Immature natural killer cell (primary cell): ENCODE data around the gene DHX57. TPM values are rescaled to one million over a fixed set of nuclear protein-coding genes. Genes with fewer than 3 reads are reported as not detected.
A peak's percentile ranks its signal among the peaks of the same experiment; 100 is the strongest.

Experiments
- DNase-seq, 3 donors: peaks; one replicate each; pipeline ENCODE4 v3.0.0; 2022; ENCODE audit warnings: mixed read lengths in 1 of 3
- H3K27ac Mint-ChIP-seq, 6 donors: one replicate each; pipeline ENCODE4 v1.8.0; 2020; ENCODE audit warnings: mixed read lengths in 6 of 6, mild to moderate bottlenecking in 5 of 6, inconsistent platforms in 4 of 6, moderate library complexity in 3 of 6
- H3K27me3 Mint-ChIP-seq, 3 donors: one replicate each; pipeline ENCODE4 v1.8.0; 2020 to 2021; ENCODE audit warnings: low read depth in 3 of 3, mild to moderate bottlenecking in 3 of 3, mixed read lengths in 3 of 3, moderate library complexity in 3 of 3, inconsistent platforms in 1 of 3
- H3K36me3 Mint-ChIP-seq, 3 donors: one replicate each; pipeline ENCODE4 v1.8.0; 2020; ENCODE audit warnings: mixed read lengths in 3 of 3, inconsistent platforms in 2 of 3, mild to moderate bottlenecking in 2 of 3
- H3K4me1 Mint-ChIP-seq, 2 donors: one replicate each; pipeline ENCODE4 v1.8.0; 2020; ENCODE audit warnings: inconsistent platforms in 2 of 2, mild to moderate bottlenecking in 2 of 2, mixed read lengths in 2 of 2, moderate library complexity in 1 of 2
- H3K4me3 Mint-ChIP-seq, 5 donors: one replicate each; pipeline ENCODE4 v1.8.0; 2020; ENCODE audit warnings: mild to moderate bottlenecking in 5 of 5, mixed read lengths in 5 of 5, inconsistent platforms in 3 of 5, moderate library complexity in 3 of 5
- H3K9me3 Mint-ChIP-seq, 6 donors: one replicate each; pipeline ENCODE4 v1.8.0; 2020; ENCODE audit warnings: mild to moderate bottlenecking in 6 of 6, mixed read lengths in 6 of 6, inconsistent platforms in 4 of 6, moderate library complexity in 3 of 6
- polyA plus RNA-seq, 3 donors: library from polyadenylated mRNA; unstranded; fragments of 300-500 nt; fragmentation: Illumina TruSeq; gene quantifications; one replicate each; pipeline ENCODE4 v1.2.3, GENCODE V29; 2021

DHX57 gene
- polyA plus RNA-seq, 3 donors from 2014 or later, result 0.93 to 6.9 (median 4.4) TPM

GRCh38 chr2:38889575-38889974, 13.8 kb upstream of the DHX57 start, which contains the start of gene ARHGEF33:
Gene ARHGEF33, plus strand, starts transcription at chr2:38889875. Its CDS starts 29,573 bp downstream, at chr2:38919448.
- peaks cover 0 to 7% (median 4%) of the 10 kb centered on the region in 3 donors for H3K36me3 Mint-ChIP-seq
- H3K27ac Mint-ChIP-seq, result no peak within 1 kb of the TSS
- no peaks in the 10 kb centered on the region for H3K9me3 Mint-ChIP-seq
- H3K4me1 Mint-ChIP-seq, result no peaks in the 10 kb centered on the region
- H3K4me3 Mint-ChIP-seq, result no peak within 1 kb of the TSS
- H3K27me3 Mint-ChIP-seq, result peaks cover 0 to 4% (median 1%) of the 10 kb centered on the region in 3 donors
- no peak for DNase-seq

DNA sequence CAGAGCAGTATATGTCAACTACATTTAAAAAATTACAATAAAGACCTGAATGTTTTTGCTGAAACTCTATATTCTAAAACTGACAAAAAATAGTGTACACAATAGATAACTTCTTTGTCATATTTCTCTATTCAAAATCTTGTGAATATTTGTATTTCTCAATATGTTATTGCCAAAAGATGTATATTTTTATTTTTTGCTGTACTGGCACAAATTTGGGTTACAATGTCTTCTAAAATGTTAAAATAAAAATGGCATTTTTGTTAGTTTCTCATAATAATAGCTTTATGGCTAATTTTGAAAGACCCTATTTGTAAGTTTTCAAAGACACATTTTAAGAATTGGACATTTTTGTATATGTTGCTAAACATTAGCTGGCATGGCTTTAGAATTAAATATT, 13.3 kb upstream of the DHX57 start:
- Mint-ChIP-seq H3K9me3 (no peaks in the 10 kb centered on the region), H3K4me3 (no peak overlapping the region), H3K27ac (no peak overlapping the region), H3K4me1 (no peaks in the 10 kb centered on the region), H3K27me3 (peaks cover 0 to 4% (median 1%) of the 10 kb centered on the region in 3 donors), H3K36me3 (peaks cover 0 to 9% (median 4%) of the 10 kb centered on the region in 3 donors)
- DNase-seq, result no peak

DNA sequence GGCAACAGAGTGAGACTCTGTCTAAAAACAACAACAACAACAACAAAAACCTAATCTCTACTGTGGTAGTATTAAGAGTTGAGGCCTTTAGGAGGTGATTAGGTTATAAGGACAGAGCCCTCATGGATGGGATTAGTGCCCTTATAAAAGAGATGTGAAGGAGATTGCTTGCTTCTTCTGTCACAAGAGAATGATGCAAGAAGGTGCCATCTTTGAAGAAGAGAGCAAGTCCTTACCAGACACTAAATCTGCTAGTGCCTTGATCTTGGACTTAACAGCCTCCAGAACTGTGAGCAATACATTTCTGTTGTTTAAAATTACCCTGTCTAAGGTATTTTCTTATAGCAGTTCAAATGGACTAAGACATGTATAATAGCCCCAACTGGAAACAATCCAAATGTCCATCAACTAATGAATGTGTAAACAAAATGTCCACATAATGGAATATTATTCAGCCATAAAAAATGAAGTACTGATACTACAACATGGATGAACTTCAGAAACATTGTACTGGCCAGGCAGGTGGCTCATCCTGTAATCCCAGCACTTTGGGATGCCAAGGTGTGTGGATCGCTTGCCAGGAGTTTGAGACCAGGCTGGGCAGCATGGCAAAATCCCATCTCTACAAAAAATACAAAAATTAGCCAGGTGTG, 12.3 kb upstream of the DHX57 start:
- DNase-seq, result no peak
- Mint-ChIP-seq H3K27me3 (peaks cover 0 to 4% (median 1%) of the 10 kb centered on the region in 3 donors), H3K36me3 (peaks cover 0 to 9% (median 4%) of the 10 kb centered on the region in 3 donors), H3K4me1 (no peaks in the 10 kb centered on the region), H3K4me3 (no peak overlapping the region), H3K9me3 (no peaks in the 10 kb centered on the region), H3K27ac (no peak overlapping the region)

DNA sequence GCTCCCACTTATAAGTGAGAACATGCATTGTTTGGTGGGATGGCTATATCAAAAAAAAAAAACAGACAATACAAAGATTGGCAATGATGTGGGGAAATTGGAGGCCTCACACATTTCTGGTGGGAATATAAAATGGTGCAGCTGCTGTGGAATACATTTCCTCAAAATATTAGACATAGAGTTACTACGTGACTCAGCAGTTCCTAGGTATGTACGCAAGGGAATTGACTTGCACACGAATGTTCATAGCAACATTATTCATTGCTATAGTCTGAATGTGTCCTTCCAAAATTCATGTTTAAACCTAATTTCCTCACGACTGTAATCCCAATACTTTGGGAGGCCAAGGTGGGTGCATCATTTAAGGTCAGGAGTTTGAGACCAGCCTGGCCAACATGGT, 11.6 kb upstream of the DHX57 start:
- H3K4me3 Mint-ChIP-seq, result no peak overlapping the region
- H3K27ac Mint-ChIP-seq, result no peak overlapping the region
- no peaks in the 10 kb centered on the region for H3K9me3 Mint-ChIP-seq
- peaks cover 0 to 9% (median 4%) of the 10 kb centered on the region in 3 donors for H3K36me3 Mint-ChIP-seq
- H3K27me3 Mint-ChIP-seq, result peaks cover 0 to 2% (median 1%) of the 10 kb centered on the region in 3 donors
- H3K4me1 Mint-ChIP-seq, result no peaks in the 10 kb centered on the region
- DNase-seq, result no peak

DNA sequence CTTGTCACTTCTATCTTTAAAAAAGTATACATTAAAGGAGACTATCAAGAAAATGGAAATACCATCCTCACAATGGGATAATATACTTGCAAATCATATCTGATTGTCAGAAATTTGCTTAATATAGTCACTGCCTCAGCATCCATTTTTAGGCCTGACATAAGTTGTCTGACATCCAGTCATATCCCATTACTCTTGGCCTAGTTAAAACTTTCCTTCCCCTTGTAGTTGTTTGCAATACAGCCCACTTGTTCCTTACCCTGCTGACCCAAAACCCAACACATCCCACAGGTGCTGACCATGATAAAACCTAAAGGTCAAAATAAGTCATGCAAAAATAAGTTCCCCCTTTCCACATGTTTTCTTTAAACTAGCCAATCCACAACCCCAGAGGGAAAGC, 10.3 kb upstream of the DHX57 start:
- Mint-ChIP-seq H3K4me3 (no peak overlapping the region), H3K4me1 (no peaks in the 10 kb centered on the region), H3K27me3 (peaks cover 0 to 1% (median 0%) of the 10 kb centered on the region in 3 donors), H3K36me3 (peaks cover 0 to 12% (median 4%) of the 10 kb centered on the region in 3 donors), H3K27ac (no peak overlapping the region), H3K9me3 (no peaks in the 10 kb centered on the region)
- DNase-seq, result no peak

GRCh38 chr2:38876407-38876806, 673 bp upstream of the DHX57 start:
- DNase-seq, result no peak
- Mint-ChIP-seq H3K36me3 (peaks cover 3 to 5% (median 4%) of the 10 kb centered on the region in 3 donors), H3K4me3 (peak overlapping the region; percentile 95 to 99 (median 99)), H3K27me3 (peaks cover 3 to 8% (median 6%) of the 10 kb centered on the region in 3 donors), H3K9me3 (no peaks in the 10 kb centered on the region), H3K4me1 (peaks cover 24 to 30% of the 10 kb centered on the region in 2 donors), H3K27ac (peak overlapping the region; percentile 82 to 98 (median 95))

GRCh38 chr2:38875227-38875575, 533 bp downstream of the DHX57 start:
- H3K36me3 Mint-ChIP-seq, result peaks cover 5 to 7% (median 6%) of the 10 kb centered on the region in 3 donors
- peaks cover 3 to 8% (median 6%) of the 10 kb centered on the region in 3 donors for H3K27me3 Mint-ChIP-seq
- peaks cover 0 to 2% (median 2%) of the 10 kb centered on the region in 6 donors for H3K9me3 Mint-ChIP-seq
- H3K4me1 Mint-ChIP-seq, result peaks cover 24 to 30% of the 10 kb centered on the region in 2 donors
- no peak for DNase-seq
- peak overlapping the region; percentile 82 to 98 (median 95) for H3K27ac Mint-ChIP-seq
- peak overlapping the region; percentile 95 to 99 (median 99) for H3K4me3 Mint-ChIP-seq

DNA sequence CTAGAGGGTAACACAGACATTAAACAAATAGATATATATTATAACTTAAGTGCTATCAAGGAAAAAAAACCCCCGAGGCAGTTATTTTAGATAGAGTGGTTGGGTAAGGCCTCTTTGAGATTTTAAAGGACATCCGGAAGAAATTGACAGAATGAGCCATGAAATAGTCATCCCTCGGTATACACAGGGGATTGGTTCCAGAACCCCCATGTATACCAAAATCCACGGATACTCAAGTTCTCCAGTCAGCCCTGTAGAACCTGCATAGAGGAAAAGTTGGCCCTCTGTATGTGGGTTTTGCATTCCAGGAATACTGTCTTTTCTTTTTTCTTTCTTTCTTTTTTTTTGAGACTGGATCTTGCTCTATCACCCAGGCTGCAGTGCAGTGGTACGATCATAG, 2.0 kb downstream of the DHX57 start:
- H3K27me3 Mint-ChIP-seq, result peaks cover 3 to 8% (median 6%) of the 10 kb centered on the region in 3 donors
- H3K27ac Mint-ChIP-seq, result no peak overlapping the region
- H3K36me3 Mint-ChIP-seq, result peaks cover 18 to 20% (median 18%) of the 10 kb centered on the region in 3 donors
- peak overlapping the region in 3 of 5 donors; percentile 11 to 99 (median 27) for H3K4me3 Mint-ChIP-seq
- DNase-seq, result no peak
- H3K9me3 Mint-ChIP-seq, result peaks cover 0 to 12% (median 5%) of the 10 kb centered on the region in 6 donors
- H3K4me1 Mint-ChIP-seq, result peaks cover 24 to 30% of the 10 kb centered on the region in 2 donors

DNA sequence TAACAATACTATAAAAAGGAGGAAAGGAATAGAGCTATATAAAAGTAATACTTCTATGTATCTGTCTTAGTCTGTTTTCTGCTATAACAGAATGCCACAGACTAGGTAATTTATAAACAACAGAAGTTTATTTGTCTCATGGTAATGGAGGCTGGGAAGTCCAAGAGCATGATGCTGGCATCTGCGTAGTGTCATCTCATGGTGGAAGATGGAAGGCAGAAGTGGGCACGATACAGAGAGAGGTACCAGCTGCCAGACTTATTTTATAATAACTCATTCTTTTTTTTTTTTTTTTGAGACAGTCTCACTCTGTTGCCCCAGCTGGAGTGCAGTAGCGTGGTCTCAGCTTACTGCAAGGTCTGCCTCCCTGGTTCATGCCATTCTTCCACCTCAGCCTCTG, 4.3 kb downstream of the DHX57 start:
- Mint-ChIP-seq H3K27me3 (peaks cover 3 to 6% (median 4%) of the 10 kb centered on the region in 3 donors), H3K4me1 (peaks cover 22 to 27% of the 10 kb centered on the region in 2 donors), H3K36me3 (peaks cover 25 to 28% (median 25%) of the 10 kb centered on the region in 3 donors), H3K4me3 (no peak overlapping the region), H3K27ac (no peak overlapping the region), H3K9me3 (peaks cover 0 to 12% (median 5%) of the 10 kb centered on the region in 6 donors)
- DNase-seq, result no peak

DNA sequence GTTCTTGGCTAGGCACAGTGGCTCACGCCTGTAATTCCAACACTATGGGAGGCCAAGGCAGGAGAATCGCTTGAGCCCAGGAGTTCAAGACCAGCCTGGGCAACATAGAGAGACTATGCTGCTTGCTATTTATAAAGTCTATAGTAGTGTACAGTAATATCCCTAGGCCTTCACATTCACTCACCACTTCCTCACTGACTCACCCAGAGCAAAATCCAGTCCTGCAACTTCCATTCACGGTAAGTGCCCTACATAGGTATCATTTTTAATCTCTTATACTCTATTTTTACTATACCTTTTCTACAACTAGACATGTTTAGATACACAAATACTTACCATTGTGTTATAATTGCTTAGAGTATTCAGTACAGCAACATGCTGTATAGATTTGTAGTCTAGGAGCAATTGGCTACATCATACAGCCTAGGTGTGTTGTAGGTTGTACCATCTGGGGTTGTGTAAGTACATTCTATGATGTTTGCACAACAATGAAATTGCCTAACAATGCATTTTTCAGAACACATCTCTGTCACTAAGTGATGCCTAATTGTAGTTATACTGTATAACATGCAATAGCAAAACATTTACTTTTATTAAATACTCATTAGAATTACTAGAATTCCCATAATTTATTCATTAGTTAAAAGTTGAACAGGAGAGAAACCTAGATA, 8.8 kb downstream of the DHX57 start:
- Mint-ChIP-seq H3K4me3 (no peak overlapping the region), H3K36me3 (peaks cover 27 to 39% (median 38%) of the 10 kb centered on the region in 3 donors), H3K27ac (no peak overlapping the region), H3K4me1 (no peaks in the 10 kb centered on the region), H3K9me3 (peaks cover 0 to 12% (median 5%) of the 10 kb centered on the region in 6 donors), H3K27me3 (no peaks in the 10 kb centered on the region)
- no peak for DNase-seq

- Mint-ChIP-seq H3K27me3 (peaks cover 0 to 2% (median 0%) of the 10 kb centered on the region in 3 donors), H3K4me1 (no peaks in the 10 kb centered on the region), H3K27ac (no peak overlapping the region), H3K4me3 (no peak overlapping the region), H3K9me3 (no peaks in the 10 kb centered on the region), H3K36me3 (peaks cover 26 to 49% (median 47%) of the 10 kb centered on the region in 3 donors)
- no peak for DNase-seq
Observed at GRCh38 chr2:38863061-38863695, 12.6 kb downstream of the DHX57 start.

DNA sequence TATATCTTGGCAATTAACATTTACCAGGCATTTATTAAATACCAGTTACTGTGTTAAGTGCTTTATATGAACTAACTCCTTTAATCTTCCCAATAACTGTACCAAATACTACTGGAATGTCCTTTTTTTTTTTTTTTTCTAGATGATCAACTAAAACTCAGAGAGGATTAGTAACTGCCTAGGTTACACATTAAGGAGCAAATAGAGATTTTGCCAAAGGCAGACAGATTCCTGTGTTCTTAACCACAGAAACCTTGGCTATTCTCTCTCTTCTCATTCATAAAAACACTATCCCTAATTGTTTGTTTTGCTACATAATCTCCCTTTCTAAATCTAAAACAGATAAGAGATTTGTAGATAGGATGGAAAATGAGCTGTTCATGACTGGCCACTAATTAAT, 13.3 kb downstream of the DHX57 start:
- H3K27ac Mint-ChIP-seq, result no peak overlapping the region
- peaks cover 0 to 2% (median 0%) of the 10 kb centered on the region in 3 donors for H3K27me3 Mint-ChIP-seq
- H3K9me3 Mint-ChIP-seq, result no peaks in the 10 kb centered on the region
- DNase-seq, result no peak
- H3K36me3 Mint-ChIP-seq, result peaks cover 22 to 48% (median 45%) of the 10 kb centered on the region in 3 donors
- no peaks in the 10 kb centered on the region for H3K4me1 Mint-ChIP-seq
- H3K4me3 Mint-ChIP-seq, result no peak overlapping the region

GRCh38 chr2:38856165-38856564, 19.6 kb downstream of the DHX57 start:
- Mint-ChIP-seq H3K4me1 (no peaks in the 10 kb centered on the region), H3K4me3 (no peak overlapping the region), H3K27ac (no peak overlapping the region), H3K27me3 (peaks cover 0 to 3% (median 0%) of the 10 kb centered on the region in 3 donors), H3K9me3 (no peaks in the 10 kb centered on the region), H3K36me3 (peaks cover 36 to 60% (median 51%) of the 10 kb centered on the region in 3 donors)
- no peak for DNase-seq

GRCh38 chr2:38850045-38850444, 25.7 kb downstream of the DHX57 start:
- no peaks in the 10 kb centered on the region for H3K4me1 Mint-ChIP-seq
- H3K9me3 Mint-ChIP-seq, result no peaks in the 10 kb centered on the region
- peaks cover 41 to 67% (median 48%) of the 10 kb centered on the region in 3 donors for H3K36me3 Mint-ChIP-seq
- peaks cover 0 to 1% (median 0%) of the 10 kb centered on the region in 3 donors for H3K27me3 Mint-ChIP-seq
- H3K4me3 Mint-ChIP-seq, result no peak overlapping the region
- no peak for DNase-seq
- no peak overlapping the region for H3K27ac Mint-ChIP-seq
